Stomach (tissue), 4 donors: Measurements from ENCODE around the gene PDAP1.

Source experiments
- CTCF ChIP-seq, 7 experiments: fragments of 450-650 bp in 4 of 7; fragments of 200-600 bp in 3 of 7; sonication (generic) in 3 of 7; IDR thresholded peaks; one replicate each; pipeline ENCODE4 v1.5.1; 2016 to 2019; ENCODE audit warnings: antibody characterized with exemption in 7 of 7, control low read depth in 2 of 7, mild to moderate bottlenecking in 1 of 7
- EP300 ChIP-seq: sonication (generic); formaldehyde crosslinking; IDR thresholded peaks from one replicate; pipeline ENCODE4 v1.6.1; 2017; ENCODE audit warnings: antibody characterized with exemption
- POLR2A ChIP-seq, 4 donors: fragments of 450-650 bp; IDR thresholded peaks; one replicate each; pipeline ENCODE4 v1.6.1; 2016; ENCODE audit warnings: antibody characterized with exemption in 4 of 4, control low read depth in 2 of 4, mild to moderate bottlenecking in 1 of 4, moderate library complexity in 1 of 4
- POLR2AphosphoS5 ChIP-seq, 3 donors: sonication (generic); formaldehyde crosslinking; IDR thresholded peaks; one replicate each; pipeline ENCODE4 v1.6.1; 2016; ENCODE audit warnings: antibody characterized with exemption in 3 of 3

DNA sequence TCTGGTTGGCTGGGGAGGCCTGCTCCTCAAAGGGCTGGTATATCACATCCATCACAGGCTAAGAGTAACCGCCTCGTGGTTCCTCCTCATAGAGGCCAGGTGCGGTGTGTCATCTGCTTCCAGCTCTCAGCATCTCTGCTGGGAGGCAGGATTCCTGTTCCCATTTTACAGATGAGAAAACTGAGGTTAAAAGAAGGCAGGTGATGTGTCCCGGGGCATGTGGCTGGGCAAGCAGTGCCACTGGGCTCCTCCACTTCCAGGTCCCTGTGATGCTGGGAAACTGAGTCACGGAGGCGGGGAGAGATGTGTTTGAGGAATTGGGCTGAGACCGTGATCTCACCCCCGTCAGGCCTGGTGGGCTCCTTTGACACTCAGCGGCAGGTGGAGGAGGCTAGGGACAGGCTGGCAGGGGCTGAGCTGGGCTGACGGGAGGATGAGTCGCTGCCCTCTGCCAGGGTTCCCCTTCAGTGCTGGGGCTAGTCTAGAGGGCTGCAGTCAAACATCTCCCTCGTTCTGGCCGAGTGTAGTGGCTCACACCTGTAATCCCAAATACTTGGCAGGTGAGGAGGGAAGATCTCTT lies 24.5 kb downstream of the PDAP1 start:
- TF ChIP-seq POLR2A (IDR thresholded peaks at IDR 0.05) (no peak), CTCF (IDR thresholded peaks at IDR 0.05) (no peak), EP300 (no peak), POLR2AphosphoS5 (IDR thresholded peaks at IDR 0.05) (no peak)
